ENCODE results near the gene SYT8.

GRCh38 chr11:1877211-1878136 lies 42.7 kb downstream of the SYT8 start:
- TF ChIP-seq CTCF (IDR thresholded peaks at IDR 0.05) (no peak), POLR2A (IDR thresholded peaks at IDR 0.05) (no peak)

Data from prostate gland (tissue), 2 donors.